ENCODE measurements around the gene RNF150. TPM values are rescaled to one million over a fixed set of nuclear protein-coding genes. Genes with fewer than 3 reads are reported as not detected.
"Not testable (repeated sequence)": the region's sequence is repeated elsewhere in the genome, so short reads cannot be mapped to it uniquely, and the experiment has no call there.

The RNF150 gene
- total and polyA plus RNA-seq, 12 donors = 10.8 to 131 (median 93.3) TPM

DNA sequence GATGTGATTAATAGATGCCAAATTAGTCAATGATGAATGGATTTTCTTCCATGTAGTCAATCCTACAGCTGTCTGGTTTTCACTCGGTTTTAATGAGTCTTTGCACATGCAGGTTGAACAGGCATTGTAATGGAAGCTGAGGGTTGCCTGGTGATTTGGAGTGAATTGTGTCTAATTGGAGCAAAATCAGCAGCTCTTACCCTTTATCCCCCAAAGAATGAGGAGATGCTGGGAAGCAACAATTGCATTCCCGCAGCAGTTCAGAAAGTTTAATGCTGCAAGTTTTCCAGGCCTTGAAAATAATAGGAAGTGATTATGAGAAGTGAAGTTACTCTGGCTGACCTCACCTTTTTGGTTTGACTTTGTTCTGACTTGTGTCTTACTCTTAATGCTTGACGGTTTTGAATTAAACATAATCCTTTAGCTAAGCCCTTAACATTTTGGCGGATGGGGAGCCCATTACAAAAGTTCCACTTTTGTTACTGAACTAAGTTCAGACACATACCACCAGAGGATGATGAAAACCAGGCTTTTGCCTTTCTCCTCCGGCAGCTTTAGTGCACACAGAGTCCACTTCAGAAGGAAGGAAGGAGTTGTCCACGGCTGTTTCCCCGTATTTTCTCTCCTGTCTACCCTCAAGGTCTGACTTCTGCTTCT lies 298.3 kb downstream of the RNF150 start:
- ATAC-seq (no peak), DNase-seq (no peak)
- H3K4me1 ChIP-seq = peaks cover 0 to 27% (median 7%) of the 10 kb centered on the region in 9 donors
- no peaks in the 10 kb centered on the region for H3K9me3 ChIP-seq
- intact Hi-C loops (cut with DNase I) = loop anchor here in 1 of 10 donors (5.0 to 10.0 kb wide), 2 partner anchors 70 to 398 kb away; no protein-coding TSS in a partner anchor
- H3K4me3 ChIP-seq = no peak overlapping the region
- H3K36me3 ChIP-seq = no peaks in the 10 kb centered on the region
- no peaks in the 10 kb centered on the region for H3K27me3 ChIP-seq
- WGBS, 2 donors = 71 to 76% methylated on average over 7 of the region's 7 CpGs
- TF ChIP-seq, protein P1, sequence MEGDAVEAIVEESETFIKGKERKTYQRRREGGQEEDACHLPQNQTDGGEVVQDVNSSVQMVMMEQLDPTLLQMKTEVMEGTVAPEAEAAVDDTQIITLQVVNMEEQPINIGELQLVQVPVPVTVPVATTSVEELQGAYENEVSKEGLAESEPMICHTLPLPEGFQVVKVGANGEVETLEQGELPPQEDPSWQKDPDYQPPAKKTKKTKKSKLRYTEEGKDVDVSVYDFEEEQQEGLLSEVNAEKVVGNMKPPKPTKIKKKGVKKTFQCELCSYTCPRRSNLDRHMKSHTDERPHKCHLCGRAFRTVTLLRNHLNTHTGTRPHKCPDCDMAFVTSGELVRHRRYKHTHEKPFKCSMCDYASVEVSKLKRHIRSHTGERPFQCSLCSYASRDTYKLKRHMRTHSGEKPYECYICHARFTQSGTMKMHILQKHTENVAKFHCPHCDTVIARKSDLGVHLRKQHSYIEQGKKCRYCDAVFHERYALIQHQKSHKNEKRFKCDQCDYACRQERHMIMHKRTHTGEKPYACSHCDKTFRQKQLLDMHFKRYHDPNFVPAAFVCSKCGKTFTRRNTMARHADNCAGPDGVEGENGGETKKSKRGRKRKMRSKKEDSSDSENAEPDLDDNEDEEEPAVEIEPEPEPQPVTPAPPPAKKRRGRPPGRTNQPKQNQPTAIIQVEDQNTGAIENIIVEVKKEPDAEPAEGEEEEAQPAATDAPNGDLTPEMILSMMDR (IDR thresholded peaks at IDR 0.05) = no peak
- H3K27ac ChIP-seq = no peak overlapping the region

DNA sequence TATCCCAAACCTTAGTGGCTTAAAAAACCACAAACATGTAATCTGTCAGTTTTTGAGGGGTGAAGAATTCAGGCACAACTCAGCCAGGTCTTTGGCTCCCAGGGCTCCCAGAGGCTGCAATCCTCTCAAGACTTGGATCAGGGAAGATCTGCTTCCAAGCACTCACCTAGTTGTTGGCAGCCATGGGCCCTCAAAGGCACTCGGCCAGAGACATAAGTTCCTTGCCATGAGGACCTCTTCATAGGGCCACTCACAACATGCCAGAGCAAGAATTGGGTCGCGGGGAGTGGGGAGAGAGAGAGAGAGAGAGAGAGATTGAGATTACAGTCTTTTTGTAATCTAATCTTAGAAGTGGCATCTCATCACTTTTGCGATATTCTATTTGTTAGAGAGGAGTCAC lies 300.0 kb downstream of the RNF150 start:
- TF ChIP-seq, protein P1 (IDR thresholded peaks at IDR 0.05) = no peak
- 57 to 85% methylated on average over 4 of the region's 4 CpGs for WGBS, 2 donors
- no peak overlapping the region for H3K27ac ChIP-seq
- no peaks in the 10 kb centered on the region for H3K27me3 ChIP-seq
- ATAC-seq (no peak), DNase-seq (no peak)
- H3K4me3 ChIP-seq = no peak overlapping the region
- H3K4me1 ChIP-seq = peaks cover 0 to 13% (median 4%) of the 10 kb centered on the region in 9 donors
- intact Hi-C loops (cut with DNase I) = loop anchor here in 1 of 10 donors (10.0 kb wide), 1 partner anchor 68 kb away; no protein-coding TSS in a partner anchor
- no peaks in the 10 kb centered on the region for H3K9me3 ChIP-seq
- no peaks in the 10 kb centered on the region for H3K36me3 ChIP-seq

DNA sequence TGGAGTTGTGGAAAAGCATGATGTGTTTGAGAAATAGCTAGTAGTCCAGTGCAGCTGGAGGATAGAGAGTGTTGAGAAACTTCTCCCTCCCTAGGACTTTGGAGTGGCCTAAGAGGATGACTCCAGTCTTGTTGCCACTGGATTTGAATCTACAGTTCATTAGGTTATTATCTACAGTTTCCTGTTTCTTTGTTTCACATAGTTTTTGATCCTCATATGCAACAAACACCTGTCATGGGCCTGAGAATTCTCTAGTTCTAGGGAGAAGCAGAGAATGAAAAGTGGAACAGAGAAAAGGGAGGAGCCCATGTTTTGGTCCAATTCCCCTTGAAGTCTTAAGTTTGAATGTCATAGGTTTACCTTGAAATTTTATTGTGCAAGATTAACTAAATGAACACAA lies 303.4 kb downstream of the RNF150 start:
- H3K9me3 ChIP-seq = no peaks in the 10 kb centered on the region
- intact Hi-C loops (cut with DNase I) = loop anchor here in 1 of 10 donors (10.0 kb wide), 1 partner anchor 65 kb away; no protein-coding TSS in a partner anchor
- H3K27me3 ChIP-seq = no peaks in the 10 kb centered on the region
- H3K4me1 ChIP-seq = no peaks in the 10 kb centered on the region
- TF ChIP-seq, protein P1 (IDR thresholded peaks at IDR 0.05) = no peak
- H3K27ac ChIP-seq = no peak overlapping the region
- no peak overlapping the region for H3K4me3 ChIP-seq
- DNase-seq (no peak), ATAC-seq (no peak)
- H3K36me3 ChIP-seq = no peaks in the 10 kb centered on the region

DNA sequence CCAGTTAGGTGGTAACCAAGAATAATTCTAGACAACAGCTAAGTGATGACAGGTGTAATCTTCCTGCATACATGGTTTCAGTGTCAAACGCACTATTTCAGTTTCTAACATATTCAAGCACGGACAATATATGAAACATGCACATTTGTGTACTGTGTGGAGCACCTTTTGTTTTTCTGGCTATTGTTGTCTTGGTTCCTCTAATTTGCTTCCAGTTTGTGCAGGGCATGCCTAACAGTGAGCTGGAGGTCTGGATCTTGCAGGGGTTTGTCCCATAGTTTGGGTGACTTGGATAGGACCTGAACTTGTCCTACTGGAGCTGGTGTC lies 306.6 kb downstream of the RNF150 start:
- Histone ChIP-seq H3K27me3 (no peaks in the 10 kb centered on the region), H3K4me3 (no peak overlapping the region), H3K27ac (no peak overlapping the region), H3K36me3 (no peaks in the 10 kb centered on the region), H3K9me3 (no peaks in the 10 kb centered on the region), H3K4me1 (no peaks in the 10 kb centered on the region)
- WGBS, 2 donors = 91 to 92% methylated on average over 2 of the region's 2 CpGs
- DNase-seq = no peak
- no peak for ATAC-seq
- intact Hi-C loops (cut with DNase I) = no loop called here
- TF ChIP-seq, protein P1 (IDR thresholded peaks at IDR 0.05) = no peak

DNA sequence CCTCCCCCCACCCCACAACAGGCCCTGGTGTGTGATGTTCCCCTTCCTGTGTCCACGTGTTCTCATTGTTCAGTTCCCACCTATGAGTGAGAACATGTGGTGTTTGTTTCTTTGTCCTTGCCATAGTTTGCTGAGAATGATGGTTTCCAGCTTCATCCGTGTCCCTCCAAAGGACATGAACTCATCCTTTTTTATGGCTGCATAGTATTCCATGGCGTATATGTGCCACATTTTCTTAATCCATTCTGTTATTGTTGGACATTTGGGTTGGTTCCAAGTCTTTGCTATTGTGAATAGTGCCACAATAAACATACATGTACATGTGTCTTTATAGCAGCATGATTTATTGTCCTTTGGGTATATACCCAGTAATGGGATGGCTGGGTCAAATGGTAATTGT lies 312.7 kb downstream of the RNF150 start:
- H3K36me3 ChIP-seq; H3K4me1 ChIP-seq; DNase-seq; H3K9me3 ChIP-seq; H3K27me3 ChIP-seq; intact Hi-C loops (cut with DNase I); H3K4me3 ChIP-seq; ATAC-seq; H3K27ac ChIP-seq: not testable (repeated sequence)
- WGBS, 2 donors = 88 to 91% methylated on average over 3 of the region's 3 CpGs

Data from heart right ventricle (tissue), 16 donors.